NK-92 treated with Interleukin-12 subunit alpha and Interleukin-12 subunit beta, amount 100 ng/mL, for 24 hours (cell line): Measurements from ENCODE around the gene TELO2.
"Not testable (repeated sequence)": the region's sequence is repeated elsewhere in the genome, so short reads cannot be mapped to it uniquely, and the experiment has no call there.

Experiments used
- DNase-seq: peaks from one replicate; lab custom pipeline; 2025; lab: John Stamatoyannopoulos, UW

Gene TELO2

GRCh38 chr16:1475552-1476114 is 17.5 kb upstream of the TELO2 start:
- DNase-seq = no peak

GRCh38 chr16:1477033-1477432 is 16.1 kb upstream of the TELO2 start:
- DNase-seq = no peak

GRCh38 chr16:1478937-1479336 is 14.2 kb upstream of the TELO2 start:
- not testable (repeated sequence) for DNase-seq

GRCh38 chr16:1481906-1482835 is 11.0 kb upstream of the TELO2 start:
- no peak for DNase-seq

- DNase-seq = no peak
Measured at GRCh38 chr16:1485847-1486496, 7.2 kb upstream of the TELO2 start.

DNA sequence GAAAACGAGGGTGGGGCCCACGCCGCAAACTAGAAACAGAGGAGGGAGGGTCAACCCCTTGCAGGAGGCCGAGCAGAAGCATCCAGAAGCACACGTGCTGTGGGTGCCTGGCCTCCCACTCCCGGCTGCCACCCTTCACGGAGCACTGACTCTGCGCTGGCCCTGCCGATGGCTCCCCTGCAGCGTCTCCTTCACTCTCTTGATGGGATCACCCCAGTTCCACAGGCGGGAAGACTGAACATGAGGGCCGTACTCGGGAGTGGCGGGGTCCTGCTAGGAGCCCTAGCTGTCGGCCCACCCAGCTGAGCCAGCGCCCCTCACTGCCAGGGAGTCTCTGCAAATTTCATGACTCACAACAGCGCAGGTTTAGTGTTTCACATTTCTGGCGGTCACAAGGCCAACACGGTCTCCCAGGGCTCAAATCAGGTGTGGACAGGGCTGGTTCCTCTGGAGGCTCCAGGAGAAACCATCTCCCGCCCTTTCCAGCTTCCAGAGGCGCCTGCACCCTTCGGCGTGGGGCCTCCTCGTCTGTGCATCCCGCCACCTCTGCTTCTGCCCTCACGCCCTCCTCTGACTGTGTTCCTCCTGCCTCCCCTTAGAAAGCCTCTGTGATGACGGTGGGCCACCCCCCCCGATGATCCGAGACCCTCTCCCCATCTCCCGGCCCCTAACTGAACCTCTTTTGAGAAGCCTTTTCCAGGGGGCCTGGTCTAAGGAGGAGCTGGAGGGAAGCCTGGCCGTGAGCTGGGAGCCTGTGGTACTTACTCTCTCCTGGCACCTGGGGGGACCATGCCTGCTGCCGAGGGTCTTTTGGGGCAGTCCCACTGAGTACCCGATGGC is 6.4 kb upstream of the TELO2 start:
- no peak for DNase-seq

- no peak for DNase-seq
Measured at GRCh38 chr16:1487395-1488053, 5.6 kb upstream of the TELO2 start.

- no peak for DNase-seq
Measured at GRCh38 chr16:1488054-1488601, 5.0 kb upstream of the TELO2 start.

- DNase-seq = no peak
Measured at GRCh38 chr16:1488619-1489018, 4.5 kb upstream of the TELO2 start, which contains the start of gene PTX4. Gene PTX4, minus strand, starts transcription at chr16:1488944. Its CDS starts 35 bp downstream, at chr16:1488909.

GRCh38 chr16:1489077-1489476 is 4.1 kb upstream of the TELO2 start:
- DNase-seq = no peak

DNA sequence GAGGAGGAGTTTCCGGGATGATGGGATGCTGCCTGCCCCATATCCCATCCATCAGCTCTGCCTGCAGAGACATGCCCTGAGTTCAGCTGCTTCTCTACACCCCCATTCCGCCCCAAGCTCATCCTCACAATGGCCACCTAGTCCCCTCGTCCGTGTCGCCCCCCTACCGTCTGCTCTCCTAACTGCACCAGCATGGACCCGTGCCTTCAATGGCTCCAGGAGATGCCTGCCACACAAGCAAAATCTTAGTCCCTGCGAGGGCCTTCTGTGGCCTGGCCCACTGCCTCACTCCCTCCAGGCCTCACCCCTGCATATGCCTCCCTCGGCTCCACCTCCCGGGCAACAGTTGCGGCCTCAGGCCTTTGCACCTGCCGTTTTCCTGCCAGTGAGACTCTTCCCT is 1.8 kb upstream of the TELO2 start:
- no peak for DNase-seq

DNA sequence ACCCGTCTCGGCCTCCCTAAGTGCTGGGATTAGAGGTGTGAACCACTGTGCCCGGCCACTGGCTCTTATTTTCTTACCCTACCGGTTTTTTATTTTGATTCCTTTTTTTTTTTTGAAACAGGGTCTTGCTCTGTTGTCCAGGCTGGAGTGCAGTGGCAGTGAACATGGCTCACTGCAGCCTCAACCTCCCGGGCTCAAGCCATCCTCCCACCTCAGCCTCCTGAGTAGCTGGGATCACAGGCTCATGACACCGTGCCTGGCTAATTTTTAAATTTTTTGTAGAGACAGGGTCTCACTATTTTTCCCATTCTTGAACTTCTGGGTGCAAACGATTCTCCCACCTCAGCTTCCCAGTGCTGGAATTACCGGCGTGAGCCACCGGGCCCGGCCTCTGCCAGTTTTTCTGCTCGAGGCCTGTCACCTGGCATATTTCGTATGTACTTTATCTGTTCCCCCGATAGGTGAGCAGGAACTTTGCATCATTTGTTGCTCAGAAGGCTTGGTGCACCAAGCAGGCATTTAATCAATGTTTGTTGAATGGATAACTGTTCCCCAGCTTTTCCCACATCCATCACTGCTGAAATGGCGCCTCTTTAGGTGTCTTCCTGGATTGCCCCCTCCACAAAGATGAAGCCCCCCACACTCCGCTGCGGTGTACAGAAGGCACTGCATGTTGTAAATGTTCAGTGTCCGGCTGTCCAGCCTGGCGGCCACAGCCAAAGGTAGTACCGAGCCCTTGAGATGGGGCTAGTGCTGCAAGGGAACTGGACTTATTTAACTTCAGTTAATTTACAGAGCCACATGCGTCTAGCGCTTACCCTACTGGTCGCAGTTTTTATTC is 858 bp upstream of the TELO2 start:
- DNase-seq = no peak

DNA sequence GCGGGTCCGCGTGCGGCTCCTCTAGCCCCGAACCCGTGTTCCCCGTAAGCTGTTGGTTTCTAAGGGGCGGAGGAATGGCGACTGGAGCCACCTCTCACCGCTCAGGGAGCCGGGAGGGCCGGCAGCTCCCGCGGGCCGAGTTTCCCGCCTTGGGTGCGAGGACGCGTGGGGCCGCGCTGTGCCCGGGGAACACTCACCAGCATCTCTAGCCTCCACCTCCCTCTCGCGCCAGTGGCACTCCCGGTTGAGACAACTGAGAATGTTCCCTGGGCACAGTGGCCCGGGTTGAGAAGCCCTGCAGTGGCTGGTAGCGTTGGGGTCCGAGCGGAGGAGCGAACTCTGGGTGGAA is 560 bp downstream of the TELO2 start:
- DNase-seq = no peak

DNA sequence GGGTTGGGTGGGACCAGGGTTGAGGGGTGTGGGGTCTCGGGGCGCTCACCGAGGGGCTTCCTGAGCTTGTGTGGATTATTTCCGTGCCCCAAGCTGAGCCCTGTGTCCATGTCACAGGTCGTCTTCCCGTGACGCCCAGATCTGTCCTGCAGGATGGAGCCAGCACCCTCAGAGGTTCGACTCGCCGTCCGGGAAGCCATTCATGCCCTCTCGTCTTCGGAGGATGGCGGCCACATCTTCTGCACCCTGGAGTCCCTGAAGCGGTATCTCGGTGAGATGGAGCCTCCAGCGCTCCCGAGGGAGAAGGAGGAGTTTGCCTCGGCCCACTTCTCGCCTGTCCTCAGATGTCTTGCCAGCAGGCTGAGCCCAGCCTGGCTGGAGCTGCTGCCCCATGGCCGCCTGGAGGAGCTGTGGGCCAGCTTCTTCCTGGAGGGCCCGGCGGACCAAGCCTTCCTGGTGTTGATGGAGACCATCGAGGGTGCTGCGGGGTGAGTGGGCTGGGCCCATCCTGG is 1.0 kb downstream of the TELO2 start:
- DNase-seq = no peak

- no peak for DNase-seq
Measured at GRCh38 chr16:1494711-1495110, 1.6 kb downstream of the TELO2 start.

DNA sequence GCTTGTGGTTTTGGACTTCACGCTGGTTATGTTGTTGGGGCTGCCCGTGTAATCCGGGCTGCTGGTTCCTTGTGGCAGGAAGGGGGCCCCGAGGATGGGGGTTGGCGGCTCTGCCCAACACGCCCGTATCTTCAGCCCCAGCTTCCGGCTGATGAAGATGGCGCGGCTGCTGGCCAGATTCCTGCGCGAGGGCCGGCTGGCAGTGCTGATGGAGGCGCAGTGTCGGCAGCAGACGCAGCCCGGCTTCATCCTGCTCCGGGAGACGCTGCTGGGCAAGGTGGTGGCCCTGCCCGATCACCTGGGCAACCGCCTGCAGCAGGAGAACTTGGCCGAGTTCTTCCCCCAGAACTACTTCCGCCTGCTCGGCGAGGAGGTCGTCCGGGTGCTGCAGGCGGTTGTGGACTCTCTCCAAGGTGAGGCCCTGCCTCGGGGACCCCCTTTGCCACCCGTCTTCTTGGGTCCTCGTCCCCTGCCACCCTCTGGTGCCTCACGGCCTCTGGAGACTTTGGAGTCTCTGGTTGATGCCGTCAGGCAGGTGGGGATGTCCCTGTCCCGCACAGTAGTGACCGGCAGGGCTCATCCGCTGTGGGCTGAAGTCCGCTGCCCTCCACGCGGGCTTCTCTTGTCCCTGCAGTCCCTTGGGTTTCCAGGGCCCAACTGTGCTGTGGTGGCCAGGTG is 2.2 kb downstream of the TELO2 start:
- DNase-seq = no peak

DNA sequence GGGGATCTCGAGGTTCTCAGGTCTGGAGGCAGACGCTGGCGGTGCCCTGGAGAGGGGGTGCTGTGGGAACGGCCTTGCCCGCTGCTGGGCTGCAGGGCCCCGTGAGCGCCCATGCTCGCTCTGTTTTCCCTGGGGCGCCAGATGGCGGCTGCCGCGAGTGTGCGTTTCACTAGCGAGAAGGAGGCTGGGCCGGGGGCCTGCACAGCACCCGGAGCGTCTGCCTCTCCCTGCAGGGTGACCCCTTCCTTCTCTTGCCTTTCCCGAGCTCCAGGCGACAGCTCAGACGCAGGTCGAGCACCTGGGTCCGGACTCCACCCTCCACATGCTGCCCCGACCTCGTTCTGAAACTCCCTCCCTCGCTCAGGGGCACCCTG is 2.7 kb downstream of the TELO2 start:
- no peak for DNase-seq

DNA sequence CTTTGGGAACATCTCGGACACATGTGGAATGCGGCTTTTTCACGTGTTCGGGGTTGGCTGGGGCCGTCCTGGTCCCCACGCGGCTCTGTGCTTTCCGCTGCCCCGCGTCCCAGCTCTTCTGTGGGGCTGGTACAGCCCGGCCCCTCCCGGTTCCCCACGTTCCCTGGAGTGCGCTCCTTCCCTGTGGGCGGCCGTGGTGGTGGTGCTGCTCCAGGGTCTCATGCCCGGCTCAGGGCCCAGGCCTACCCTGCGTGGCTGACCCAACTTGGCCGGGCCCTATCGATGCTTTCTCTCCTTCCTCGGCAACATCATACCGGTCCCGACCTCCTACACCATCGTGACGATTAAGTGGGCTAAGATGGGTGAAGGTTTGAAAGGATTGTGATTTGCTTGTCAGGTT is 3.3 kb downstream of the TELO2 start:
- no peak for DNase-seq

DNA sequence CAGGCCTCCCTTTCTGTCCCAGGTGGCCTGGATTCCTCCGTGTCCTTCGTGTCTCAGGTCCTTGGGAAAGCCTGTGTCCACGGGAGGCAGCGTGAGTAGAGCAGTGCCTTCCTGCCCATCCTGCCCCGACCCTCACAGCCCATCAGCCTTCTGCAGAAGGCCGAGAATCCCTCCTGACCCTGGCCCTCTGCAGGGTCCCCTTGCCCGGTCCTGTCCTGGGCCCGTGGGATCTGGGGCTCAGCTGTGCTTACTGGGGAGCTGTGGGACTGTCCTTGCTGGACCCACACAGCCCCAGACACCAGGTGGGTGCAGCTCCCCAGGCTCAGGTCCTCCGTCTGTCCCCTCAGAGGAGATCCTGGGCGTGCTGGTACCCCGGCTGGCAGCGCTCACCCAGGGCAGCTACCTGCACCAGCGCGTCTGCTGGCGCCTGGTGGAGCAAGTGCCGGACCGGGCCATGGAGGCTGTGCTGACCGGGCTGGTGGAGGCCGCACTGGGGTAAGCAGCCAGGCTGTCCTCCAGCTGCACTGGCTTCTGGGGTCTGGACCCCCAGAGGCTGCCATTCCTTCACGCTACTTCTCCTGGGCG is 3.9 kb downstream of the TELO2 start:
- no peak for DNase-seq
